OCI-LY7 (cell line): ENCODE results near the gene RNPEPL1. TPM values are rescaled to one million over a fixed set of nuclear protein-coding genes. Genes with fewer than 3 reads are reported as not detected.
A peak's percentile ranks its signal among the peaks of the same experiment; 100 is the strongest.

Source experiments
- BruUV-seq: library from RNA; stranded (reverse); fragments of 400-500 nt; replicated peaks from 2 replicates; lab custom pipeline; 2021; lab: Mats Ljungman, UMichigan
- CTCF ChIA-PET: fragments of 300-600 bp; sonication (Branson Sonifier 250); formaldehyde crosslinking; loops from one replicate; lab custom pipeline; 2022; ENCODE audit warnings: antibody characterized with exemption; ENCODE audit not compliant: unreplicated experiment; lab: Charles Lee
- POLR2A ChIA-PET: fragments of 300-600 bp; sonication (Branson Sonifier 250); formaldehyde crosslinking; loops from one replicate; lab custom pipeline; 2022; ENCODE audit warnings: antibody characterized with exemption; lab: Charles Lee
- DNase-seq: peaks from one replicate; pipeline ENCODE4 v3.0.0-alpha.2; 2015; ENCODE audit warnings: low spot score
- H2AFZ ChIP-seq: fragments of 200-600 bp; sonication (generic), shearing (Covaris generic); 2 replicates; pipeline ENCODE4 v1.6.1; 2014; ENCODE audit warnings: mild to moderate bottlenecking, antibody characterized with exemption, low read length, moderate library complexity
- H3K27ac ChIP-seq: fragments of 200-600 bp; sonication (generic); 2 replicates; pipeline ENCODE4 v1.5.1; 2014; ENCODE audit warnings: mixed run types, low read depth, mild to moderate bottlenecking, moderate library complexity, low read length, inconsistent platforms; ENCODE audit not compliant: poor library complexity, severe bottlenecking
- H3K36me3 ChIP-seq: fragments of 200-600 bp; sonication (generic); 2 replicates; pipeline ENCODE4 v1.6.1; 2014; ENCODE audit warnings: mild to moderate bottlenecking, antibody characterized with exemption, low read length, moderate library complexity, mixed read lengths; ENCODE audit not compliant: insufficient read depth
- H3K4me1 ChIP-seq: fragments of 200-600 bp; sonication (generic); 2 replicates; pipeline ENCODE4 v1.5.1; 2014; ENCODE audit warnings: mild to moderate bottlenecking, low read length; ENCODE audit not compliant: insufficient read depth, poor library complexity, severe bottlenecking
- H3K4me2 ChIP-seq: fragments of 200-600 bp; sonication (generic); 2 replicates; pipeline ENCODE4 v1.6.1; 2014; ENCODE audit warnings: mild to moderate bottlenecking, low read length
- H3K4me3 ChIP-seq: fragments of 200-600 bp; sonication (generic); 2 replicates; pipeline ENCODE4 v1.5.1; 2014; ENCODE audit warnings: mild to moderate bottlenecking, low read depth, low read length; ENCODE audit not compliant: poor library complexity, severe bottlenecking
- H3K79me2 ChIP-seq: fragments of 200-600 bp; sonication (generic); 2 replicates; pipeline ENCODE4 v1.6.1; 2016; ENCODE audit warnings: low read depth, mild to moderate bottlenecking, low read length, moderate library complexity, mixed read lengths; ENCODE audit not compliant: insufficient read depth
- H3K9me2 ChIP-seq: fragments of 200-600 bp; sonication (generic); 2 replicates; pipeline ENCODE4 v1.6.1; 2016; ENCODE audit warnings: mild to moderate bottlenecking, low read length, mixed read lengths; ENCODE audit not compliant: insufficient read depth
- H3K9me3 ChIP-seq: fragments of 200-600 bp; sonication (generic); 2 replicates; pipeline ENCODE4 v1.6.1; 2014; ENCODE audit warnings: mild to moderate bottlenecking, mixed run types, low read length, mixed read lengths
- H4K20me1 ChIP-seq: fragments of 200-600 bp; sonication (generic); 2 replicates; pipeline ENCODE4 v1.6.1; 2014; ENCODE audit warnings: mild to moderate bottlenecking, antibody characterized with exemption, low read length, moderate library complexity, mixed read lengths; ENCODE audit not compliant: insufficient read depth
- EZH2phosphoT487 ChIP-seq: fragments of 200-600 bp; sonication (generic); IDR thresholded peaks from 2 replicates; pipeline ENCODE4 v1.6.1; 2018; ENCODE audit warnings: low read depth, borderline replicate concordance, mild to moderate bottlenecking, mixed run types, antibody characterized with exemption, low read length, moderate library complexity, mixed read lengths
- intact Hi-C: fragments of 100-400 bp; cut with micrococcal nuclease; formaldehyde crosslinking; loops from one replicate; pipeline ENCODE4 v1.10.0; 2022; ENCODE audit not compliant: unreplicated experiment
- total RNA-seq, 2 experiments: library from RNA; depleted of rRNA in 1 of 2; stranded (reverse); fragments of >200 nt in 1 of 2; shearing (Covaris generic) in 1 of 2; gene quantifications; 2 replicates each; pipeline ENCODE4 v1.2.3, GENCODE V29; 2014 to 2022
- TF ChIP-seq, protein P1 (sequence below): fragments of 200-600 bp; sonication (generic); conservative IDR thresholded peaks from 2 replicates; pipeline ENCODE4 v1.5.1; 2014; ENCODE audit warnings: mild to moderate bottlenecking, antibody characterized with exemption, low read length, moderate library complexity, mixed read lengths

RNPEPL1 gene
- total RNA-seq, 2 experiments from 2014 or later, result 41.9 to 51.8 TPM

DNA sequence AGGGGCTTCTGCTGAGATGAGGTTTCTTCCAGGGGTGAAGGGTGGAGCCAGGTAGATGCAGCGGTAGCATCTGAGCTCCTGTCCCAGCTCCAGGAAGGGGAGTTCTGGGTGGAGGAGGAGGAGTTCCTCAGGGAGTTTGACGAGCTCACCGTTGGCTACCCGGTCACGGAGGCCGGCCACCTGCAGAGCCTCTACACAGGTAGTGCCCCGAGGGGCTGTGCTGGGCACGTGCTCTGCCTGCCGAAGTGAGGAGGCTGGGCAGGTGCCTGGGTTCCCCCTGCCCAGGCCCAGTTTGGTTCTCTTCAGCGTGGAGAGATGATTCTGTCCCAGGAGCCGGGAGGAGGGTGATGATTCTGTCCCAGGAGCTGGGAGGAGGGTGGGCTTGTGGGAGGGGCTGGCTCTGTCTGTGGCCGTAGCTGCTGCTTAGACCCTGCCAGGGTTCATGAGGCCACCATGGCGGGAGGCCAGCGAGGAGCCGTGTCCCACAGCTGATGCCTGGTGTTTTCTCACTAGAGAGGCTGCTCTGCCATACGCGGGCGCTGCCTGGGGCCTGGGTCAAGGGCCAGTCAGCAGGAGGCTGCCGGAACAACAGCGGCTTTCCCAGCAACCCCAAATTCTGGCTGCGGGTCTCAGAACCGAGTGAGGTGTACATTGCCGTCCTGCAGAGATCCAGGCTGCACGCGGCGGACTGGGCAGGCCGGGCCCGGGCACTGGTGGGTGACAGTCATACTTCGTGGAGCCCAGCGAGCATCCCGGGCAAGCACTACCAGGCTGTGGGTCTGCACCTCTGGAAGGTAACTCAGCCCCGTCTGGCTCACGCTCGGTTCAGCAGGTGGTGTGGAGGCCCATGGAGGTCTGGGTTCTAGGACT lies 26.5 kb downstream of the RNPEPL1 start:
- H3K4me1 ChIP-seq, result no peaks in the 10 kb centered on the region
- CTCF ChIA-PET, result no interaction called here
- no peak overlapping the region for H3K4me2 ChIP-seq
- BruUV-seq, result no TSS peak
- no peaks in the 10 kb centered on the region; the same call in 1 of the 2 replicates for H4K20me1 ChIP-seq
- no peak for DNase-seq
- H3K79me2 ChIP-seq, result no peaks in the 10 kb centered on the region
- TF ChIP-seq, protein P1, sequence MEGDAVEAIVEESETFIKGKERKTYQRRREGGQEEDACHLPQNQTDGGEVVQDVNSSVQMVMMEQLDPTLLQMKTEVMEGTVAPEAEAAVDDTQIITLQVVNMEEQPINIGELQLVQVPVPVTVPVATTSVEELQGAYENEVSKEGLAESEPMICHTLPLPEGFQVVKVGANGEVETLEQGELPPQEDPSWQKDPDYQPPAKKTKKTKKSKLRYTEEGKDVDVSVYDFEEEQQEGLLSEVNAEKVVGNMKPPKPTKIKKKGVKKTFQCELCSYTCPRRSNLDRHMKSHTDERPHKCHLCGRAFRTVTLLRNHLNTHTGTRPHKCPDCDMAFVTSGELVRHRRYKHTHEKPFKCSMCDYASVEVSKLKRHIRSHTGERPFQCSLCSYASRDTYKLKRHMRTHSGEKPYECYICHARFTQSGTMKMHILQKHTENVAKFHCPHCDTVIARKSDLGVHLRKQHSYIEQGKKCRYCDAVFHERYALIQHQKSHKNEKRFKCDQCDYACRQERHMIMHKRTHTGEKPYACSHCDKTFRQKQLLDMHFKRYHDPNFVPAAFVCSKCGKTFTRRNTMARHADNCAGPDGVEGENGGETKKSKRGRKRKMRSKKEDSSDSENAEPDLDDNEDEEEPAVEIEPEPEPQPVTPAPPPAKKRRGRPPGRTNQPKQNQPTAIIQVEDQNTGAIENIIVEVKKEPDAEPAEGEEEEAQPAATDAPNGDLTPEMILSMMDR, result no peak
- no peak for TF ChIP-seq EZH2phosphoT487
- POLR2A ChIA-PET, result no interaction called here
- no peak overlapping the region for H3K27ac ChIP-seq
- no peak overlapping the region for H2AFZ ChIP-seq
- no peaks in the 10 kb centered on the region for H3K9me3 ChIP-seq
- H3K9me2 ChIP-seq, result no peaks in the 10 kb centered on the region
- intact Hi-C loops, result no loop called here
- H3K36me3 ChIP-seq, result peaks cover 42% of the 10 kb centered on the region; the same call in 1 of the 2 replicates
- no peak overlapping the region for H3K4me3 ChIP-seq

DNA sequence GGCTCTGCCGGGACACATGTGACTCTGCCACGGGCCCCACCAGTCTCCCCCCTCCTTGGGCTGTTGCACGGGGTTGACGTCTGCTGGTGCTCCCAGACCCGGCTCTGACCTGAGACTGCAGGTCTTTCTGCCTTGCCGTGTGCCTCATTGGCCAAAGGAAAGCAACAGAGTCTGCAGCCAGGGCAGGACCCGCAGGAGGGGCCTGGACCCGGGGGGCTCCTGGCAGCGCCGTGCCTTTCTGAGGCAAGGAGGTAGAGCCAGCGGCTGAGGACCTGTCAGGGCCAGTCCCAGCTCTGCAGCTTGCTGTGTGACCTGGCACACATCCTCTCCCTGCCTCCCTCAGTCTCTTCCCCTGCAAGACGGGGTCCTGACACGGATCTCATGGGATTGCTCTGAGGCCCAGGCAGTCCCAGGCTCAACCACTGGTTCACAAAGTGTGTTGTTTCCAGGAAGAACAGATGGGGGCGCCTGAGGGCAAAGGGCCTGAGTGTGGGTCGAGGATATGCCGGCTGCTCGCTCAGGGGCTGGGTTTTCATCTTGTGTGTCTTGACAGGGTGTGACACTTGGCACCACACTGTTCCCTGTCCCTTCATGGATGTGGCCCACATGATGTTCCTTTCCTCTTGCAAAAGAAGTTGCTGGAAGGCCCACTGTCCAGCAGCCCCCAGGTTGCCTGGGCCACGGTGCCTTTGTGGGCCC lies 27.2 kb downstream of the RNPEPL1 start:
- no TSS peak for BruUV-seq
- Histone ChIP-seq H3K4me2 (no peak overlapping the region), H3K4me1 (no peaks in the 10 kb centered on the region), H3K9me2 (no peaks in the 10 kb centered on the region), H4K20me1 (no peaks in the 10 kb centered on the region; the same call in 1 of the 2 replicates), H3K79me2 (no peaks in the 10 kb centered on the region), H3K9me3 (no peaks in the 10 kb centered on the region), H3K27ac (no peak overlapping the region), H3K36me3 (peaks cover 36% of the 10 kb centered on the region; the same call in 1 of the 2 replicates), H3K4me3 (no peak overlapping the region), H2AFZ (no peak overlapping the region)
- intact Hi-C loops, result no loop called here
- ChIA-PET CTCF (no interaction called here), POLR2A (no interaction called here)
- TF ChIP-seq EZH2phosphoT487, result no peak
- TF ChIP-seq, protein P1, result peak; percentile 73
- DNase-seq, result peak; percentile 43
